Measurements from ENCODE around the gene OR13J1.

DNA sequence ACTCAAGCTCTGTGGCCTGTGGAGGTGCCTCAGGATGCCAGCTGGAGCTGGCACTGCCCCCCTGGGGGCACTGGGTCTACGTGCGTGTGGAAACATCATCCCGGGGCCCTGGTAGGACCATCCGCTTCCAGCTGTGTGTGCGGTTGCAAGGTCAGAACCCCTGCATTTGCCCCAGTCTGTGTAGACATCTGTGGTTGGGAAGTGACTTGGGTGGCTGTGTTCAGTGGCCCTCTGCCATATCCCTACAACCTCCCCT is 28.6 kb downstream of the OR13J1 start:
- TF ChIP-seq EZH2phosphoT487 (IDR thresholded peaks at IDR 0.05; ENCODE audit: low read depth) (no peak), CTCF (IDR thresholded peaks at IDR 0.05; ENCODE audit: low read depth, low read length) (no peak)

Measured in OCI-LY3 (cell line).